Measurements from ENCODE around the gene UBE3B. TPM values are rescaled to one million over a fixed set of nuclear protein-coding genes. Genes with fewer than 3 reads are reported as not detected.

The UBE3B gene
- total RNA-seq, 1 experiment from 2014 or later, result 29.3 TPM

GRCh38 chr12:109559601-109560000 lies 82.2 kb downstream of the UBE3B start:
- peaks cover 7% of the 10 kb centered on the region; the same call in 1 of the 2 replicates for H3K9me3 Mint-ChIP-seq
- H3K36me3 Mint-ChIP-seq, result peaks cover 14% of the 10 kb centered on the region
- ChIA-PET CTCF (interaction anchor here (1.1 kb wide), 1 partner anchor 41 kb away, joined by 5 read pairs; no protein-coding TSS in a partner anchor), POLR2A (no interaction called here)
- H3K4me3 Mint-ChIP-seq, result no peak overlapping the region
- no peak for ATAC-seq
- H3K27ac Mint-ChIP-seq, result no peak overlapping the region
- no peaks in the 10 kb centered on the region for H3K27me3 Mint-ChIP-seq (ENCODE audit: low read depth)
- peaks cover 3% of the 10 kb centered on the region; the same call in 1 of the 2 replicates for H3K4me1 Mint-ChIP-seq
- TF ChIP-seq MXD4 (CRISPR knock-in tag; IDR thresholded peaks at IDR 0.05; ENCODE audit: borderline replicate concordance), result no peak
- no peak for DNase-seq (ENCODE audit: low spot score)

GRCh38 chr12:109560867-109561710 lies 83.7 kb downstream of the UBE3B start:
- Mint-ChIP-seq H3K27ac (no peak overlapping the region), H3K27me3 (ENCODE audit: low read depth) (no peaks in the 10 kb centered on the region), H3K4me1 (no peaks in the 10 kb centered on the region), H3K9me3 (peaks cover 7% of the 10 kb centered on the region; the same call in 1 of the 2 replicates), H3K4me3 (no peak overlapping the region), H3K36me3 (peaks cover 14% of the 10 kb centered on the region)
- DNase-seq (ENCODE audit: low spot score) (no peak), ATAC-seq (no peak)
- TF ChIP-seq E2F1 (CRISPR knock-in tag; IDR thresholded peaks at IDR 0.05), result no peak
- CTCF ChIA-PET, result interaction anchor here (0.6 kb wide), 1 partner anchor 108 kb away, joined by 5 read pairs; no protein-coding TSS in a partner anchor
- POLR2A ChIA-PET, result no interaction called here

- Mint-ChIP-seq H3K4me3 (no peak overlapping the region), H3K36me3 (peaks cover 14% of the 10 kb centered on the region), H3K4me1 (no peaks in the 10 kb centered on the region), H3K9me3 (peaks cover 7% of the 10 kb centered on the region; the same call in 1 of the 2 replicates), H3K27me3 (ENCODE audit: low read depth) (no peaks in the 10 kb centered on the region), H3K27ac (no peak overlapping the region)
- no peak for DNase-seq (ENCODE audit: low spot score)
- TF ChIP-seq FOXK1 (CRISPR knock-in tag; IDR thresholded peaks at IDR 0.05), result no peak
- no peak for TF ChIP-seq RORB (CRISPR knock-in tag; IDR thresholded peaks at IDR 0.05)
- CTCF ChIA-PET, result no interaction called here
- ATAC-seq, result no peak
- POLR2A ChIA-PET, result no interaction called here
These were observed 84.2 kb downstream of the UBE3B start for GRCh38 chr12:109561711-109562030.

- H3K27ac Mint-ChIP-seq, result no peak overlapping the region
- no peak for TF ChIP-seq ZNF232 (CRISPR knock-in tag; IDR thresholded peaks at IDR 0.05)
- no peak for TF ChIP-seq HMGXB4 (CRISPR knock-in tag; IDR thresholded peaks at IDR 0.05)
- TF ChIP-seq ZNF263 (CRISPR knock-in tag; IDR thresholded peaks at IDR 0.05; ENCODE audit: low read depth), result no peak
- TF ChIP-seq ZNF317 (CRISPR knock-in tag; IDR thresholded peaks at IDR 0.05; ENCODE audit: borderline replicate concordance, low read depth), result no peak
- H3K36me3 Mint-ChIP-seq, result peaks cover 22% of the 10 kb centered on the region
- ChIA-PET POLR2A (no interaction called here), CTCF (interaction anchor here (0.7 kb wide), 1 partner anchor 35 kb away, joined by 3 read pairs; no protein-coding TSS in a partner anchor)
- no peak for ATAC-seq
- DNase-seq (ENCODE audit: low spot score), result no peak
- no peaks in the 10 kb centered on the region for H3K27me3 Mint-ChIP-seq (ENCODE audit: low read depth)
- peaks cover 7% of the 10 kb centered on the region; the same call in 1 of the 2 replicates for H3K9me3 Mint-ChIP-seq
- no peaks in the 10 kb centered on the region for H3K4me1 Mint-ChIP-seq
- H3K4me3 Mint-ChIP-seq, result no peak overlapping the region
These were observed 85.4 kb downstream of the UBE3B start for GRCh38 chr12:109562871-109563270.

GRCh38 chr12:109563291-109564284 lies 86.2 kb downstream of the UBE3B start:
- Mint-ChIP-seq H3K4me1 (no peaks in the 10 kb centered on the region), H3K9me3 (peaks cover 7% of the 10 kb centered on the region; the same call in 1 of the 2 replicates), H3K27ac (no peak overlapping the region), H3K27me3 (ENCODE audit: low read depth) (no peaks in the 10 kb centered on the region), H3K36me3 (peaks cover 28% of the 10 kb centered on the region), H3K4me3 (no peak overlapping the region)
- CTCF ChIA-PET, result interaction anchor here (0.7 kb wide), 1 partner anchor 34 kb away, joined by 3 read pairs; no protein-coding TSS in a partner anchor
- POLR2A ChIA-PET, result no interaction called here
- DNase-seq (ENCODE audit: low spot score) (no peak), ATAC-seq (no peak)
- TF ChIP-seq, protein P1, sequence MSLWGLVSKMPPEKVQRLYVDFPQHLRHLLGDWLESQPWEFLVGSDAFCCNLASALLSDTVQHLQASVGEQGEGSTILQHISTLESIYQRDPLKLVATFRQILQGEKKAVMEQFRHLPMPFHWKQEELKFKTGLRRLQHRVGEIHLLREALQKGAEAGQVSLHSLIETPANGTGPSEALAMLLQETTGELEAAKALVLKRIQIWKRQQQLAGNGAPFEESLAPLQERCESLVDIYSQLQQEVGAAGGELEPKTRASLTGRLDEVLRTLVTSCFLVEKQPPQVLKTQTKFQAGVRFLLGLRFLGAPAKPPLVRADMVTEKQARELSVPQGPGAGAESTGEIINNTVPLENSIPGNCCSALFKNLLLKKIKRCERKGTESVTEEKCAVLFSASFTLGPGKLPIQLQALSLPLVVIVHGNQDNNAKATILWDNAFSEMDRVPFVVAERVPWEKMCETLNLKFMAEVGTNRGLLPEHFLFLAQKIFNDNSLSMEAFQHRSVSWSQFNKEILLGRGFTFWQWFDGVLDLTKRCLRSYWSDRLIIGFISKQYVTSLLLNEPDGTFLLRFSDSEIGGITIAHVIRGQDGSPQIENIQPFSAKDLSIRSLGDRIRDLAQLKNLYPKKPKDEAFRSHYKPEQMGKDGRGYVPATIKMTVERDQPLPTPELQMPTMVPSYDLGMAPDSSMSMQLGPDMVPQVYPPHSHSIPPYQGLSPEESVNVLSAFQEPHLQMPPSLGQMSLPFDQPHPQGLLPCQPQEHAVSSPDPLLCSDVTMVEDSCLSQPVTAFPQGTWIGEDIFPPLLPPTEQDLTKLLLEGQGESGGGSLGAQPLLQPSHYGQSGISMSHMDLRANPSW (CRISPR knock-in tag; conservative IDR thresholded peaks at IDR 0.05; ENCODE audit: low read depth), result no peak
